ENCODE measurements around the gene PAEP.

DNA sequence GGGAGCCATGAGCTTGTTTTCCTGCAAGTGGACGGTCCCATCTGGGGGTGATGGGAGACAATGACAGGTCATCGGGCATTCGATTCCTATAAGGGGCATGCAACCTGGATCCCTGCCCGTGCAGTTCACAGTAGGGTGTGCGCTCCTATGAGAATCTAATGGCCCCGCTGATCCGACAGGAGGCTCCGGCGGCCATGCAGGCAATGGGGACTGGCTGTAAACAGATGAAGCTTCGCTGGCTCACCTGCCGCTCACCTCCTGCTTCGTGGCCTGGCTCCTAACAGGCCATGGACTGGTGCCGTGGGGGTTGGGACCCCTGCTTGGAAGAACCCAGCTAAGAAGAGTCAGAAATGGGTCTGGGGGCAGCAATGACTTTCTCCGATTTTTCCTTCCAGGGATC is 21.0 kb downstream of the PAEP start:
- TF ChIP-seq, protein P1, sequence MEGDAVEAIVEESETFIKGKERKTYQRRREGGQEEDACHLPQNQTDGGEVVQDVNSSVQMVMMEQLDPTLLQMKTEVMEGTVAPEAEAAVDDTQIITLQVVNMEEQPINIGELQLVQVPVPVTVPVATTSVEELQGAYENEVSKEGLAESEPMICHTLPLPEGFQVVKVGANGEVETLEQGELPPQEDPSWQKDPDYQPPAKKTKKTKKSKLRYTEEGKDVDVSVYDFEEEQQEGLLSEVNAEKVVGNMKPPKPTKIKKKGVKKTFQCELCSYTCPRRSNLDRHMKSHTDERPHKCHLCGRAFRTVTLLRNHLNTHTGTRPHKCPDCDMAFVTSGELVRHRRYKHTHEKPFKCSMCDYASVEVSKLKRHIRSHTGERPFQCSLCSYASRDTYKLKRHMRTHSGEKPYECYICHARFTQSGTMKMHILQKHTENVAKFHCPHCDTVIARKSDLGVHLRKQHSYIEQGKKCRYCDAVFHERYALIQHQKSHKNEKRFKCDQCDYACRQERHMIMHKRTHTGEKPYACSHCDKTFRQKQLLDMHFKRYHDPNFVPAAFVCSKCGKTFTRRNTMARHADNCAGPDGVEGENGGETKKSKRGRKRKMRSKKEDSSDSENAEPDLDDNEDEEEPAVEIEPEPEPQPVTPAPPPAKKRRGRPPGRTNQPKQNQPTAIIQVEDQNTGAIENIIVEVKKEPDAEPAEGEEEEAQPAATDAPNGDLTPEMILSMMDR (IDR thresholded peaks at IDR 0.05) = no peak
- TF ChIP-seq POLR2AphosphoS5 (IDR thresholded peaks at IDR 0.05) (no peak), EP300 (IDR thresholded peaks at IDR 0.05) (no peak)
